Measurements from ENCODE around the gene ALG1.

Gene ALG1

GRCh38 chr16:5031601-5032000, 40.0 kb upstream of the ALG1 start:
- Histone ChIP-seq H3K4me3 (ENCODE audit: insufficient read depth, low read length, poor library complexity, severe bottlenecking) (no peak overlapping the region), H3F3A (ENCODE audit: insufficient read depth) (no peaks in the 10 kb centered on the region), H3K27me3 (ENCODE audit: low read length) (no peaks in the 10 kb centered on the region), H2AFZ (ENCODE audit: low read depth, low read length, severe bottlenecking) (no peak overlapping the region), H4K20me1 (ENCODE audit: low read depth, low read length) (no peaks in the 10 kb centered on the region), H3K4me2 (ENCODE audit: low read depth, low read length, poor library complexity, severe bottlenecking) (no peak overlapping the region), H3K9me2 (replicated peaks; ENCODE audit: insufficient read depth, low read length) (no peaks in the 10 kb centered on the region), H3K9ac (ENCODE audit: low read length) (no peak overlapping the region), H3K9me3 (ENCODE audit: insufficient read depth, low read length) (no peaks in the 10 kb centered on the region), H3K36me3 (ENCODE audit: low read length) (no peaks in the 10 kb centered on the region), H3K79me2 (ENCODE audit: insufficient read depth, low read length) (no peaks in the 10 kb centered on the region), H3K27ac (ENCODE audit: low read depth, low read length) (no peak overlapping the region)
- TF ChIP-seq, protein P1, sequence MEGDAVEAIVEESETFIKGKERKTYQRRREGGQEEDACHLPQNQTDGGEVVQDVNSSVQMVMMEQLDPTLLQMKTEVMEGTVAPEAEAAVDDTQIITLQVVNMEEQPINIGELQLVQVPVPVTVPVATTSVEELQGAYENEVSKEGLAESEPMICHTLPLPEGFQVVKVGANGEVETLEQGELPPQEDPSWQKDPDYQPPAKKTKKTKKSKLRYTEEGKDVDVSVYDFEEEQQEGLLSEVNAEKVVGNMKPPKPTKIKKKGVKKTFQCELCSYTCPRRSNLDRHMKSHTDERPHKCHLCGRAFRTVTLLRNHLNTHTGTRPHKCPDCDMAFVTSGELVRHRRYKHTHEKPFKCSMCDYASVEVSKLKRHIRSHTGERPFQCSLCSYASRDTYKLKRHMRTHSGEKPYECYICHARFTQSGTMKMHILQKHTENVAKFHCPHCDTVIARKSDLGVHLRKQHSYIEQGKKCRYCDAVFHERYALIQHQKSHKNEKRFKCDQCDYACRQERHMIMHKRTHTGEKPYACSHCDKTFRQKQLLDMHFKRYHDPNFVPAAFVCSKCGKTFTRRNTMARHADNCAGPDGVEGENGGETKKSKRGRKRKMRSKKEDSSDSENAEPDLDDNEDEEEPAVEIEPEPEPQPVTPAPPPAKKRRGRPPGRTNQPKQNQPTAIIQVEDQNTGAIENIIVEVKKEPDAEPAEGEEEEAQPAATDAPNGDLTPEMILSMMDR (IDR thresholded peaks at IDR 0.05; ENCODE audit: insufficient read depth, low read length, poor library complexity, severe bottlenecking), result no peak
- TF ChIP-seq EZH2phosphoT487 (conservative IDR thresholded peaks at IDR 0.05; ENCODE audit: low read length), result no peak

GRCh38 chr16:5032748-5033167, 38.9 kb upstream of the ALG1 start:
- TF ChIP-seq EZH2phosphoT487 (conservative IDR thresholded peaks at IDR 0.05; ENCODE audit: low read length), result no peak
- TF ChIP-seq, protein P1 (IDR thresholded peaks at IDR 0.05; ENCODE audit: insufficient read depth, low read length, poor library complexity, severe bottlenecking), result no peak
- H2AFZ ChIP-seq (ENCODE audit: low read depth, low read length, severe bottlenecking), result peak overlapping the region; percentile 98

DNA sequence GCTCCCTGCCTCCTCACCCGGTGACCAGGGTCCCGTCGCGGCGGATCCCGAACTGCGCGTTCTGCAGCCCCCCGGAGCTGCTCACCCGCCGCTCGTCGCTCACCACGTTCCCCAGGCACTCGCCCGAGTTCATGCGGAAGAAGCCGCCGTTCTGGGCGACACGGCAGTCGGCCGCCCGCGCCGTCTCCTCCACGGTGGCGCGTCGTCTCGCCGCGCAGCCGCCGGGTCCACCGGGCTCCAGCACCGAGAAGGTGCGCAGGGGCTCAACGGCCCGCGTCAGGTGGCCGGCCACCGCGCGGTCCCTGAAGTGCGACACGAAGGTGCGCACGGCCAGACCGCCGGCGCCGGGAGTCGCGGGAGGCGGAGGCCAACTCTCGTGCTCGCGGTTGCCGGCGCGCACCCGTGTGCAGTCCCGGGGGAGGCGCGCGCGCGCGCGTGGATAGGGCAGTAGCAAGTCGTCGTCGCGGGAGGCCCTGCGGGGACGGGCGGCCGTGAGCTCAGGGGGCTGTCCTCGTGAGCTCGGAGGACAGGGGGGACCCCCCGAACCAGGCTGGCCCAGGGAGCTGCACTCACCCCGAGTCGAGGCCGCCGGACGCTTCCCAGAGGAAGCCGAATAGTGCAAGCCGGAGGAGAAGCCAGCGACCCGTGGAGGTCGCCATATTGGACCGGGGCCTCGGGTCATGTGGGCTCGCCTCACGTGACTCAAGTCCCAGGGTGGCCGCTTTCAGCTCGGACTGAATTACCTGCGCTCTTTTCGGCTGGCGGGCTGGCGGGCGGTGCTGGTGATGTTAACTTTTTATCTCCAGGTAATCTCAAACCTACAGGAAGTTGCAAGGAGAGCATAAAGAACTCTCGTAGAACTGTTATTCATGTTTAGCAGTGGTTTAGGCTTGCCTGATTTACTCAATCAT, 38.1 kb upstream of the ALG1 start, which contains the start of gene NAGPA:
Gene NAGPA (minus strand): TSS at position 680 of the 911 bp plus-strand sequence. CDS start 21 bp downstream, at position 659.
- Histone ChIP-seq H2AFZ (ENCODE audit: low read depth, low read length, severe bottlenecking) (peak within 1 kb of the TSS; percentile 98), H3F3A (ENCODE audit: insufficient read depth) (no peaks in the 10 kb centered on the region), H3K79me2 (ENCODE audit: insufficient read depth, low read length) (no peaks in the 10 kb centered on the region), H3K36me3 (ENCODE audit: low read length) (no peaks in the 10 kb centered on the region), H3K9me3 (ENCODE audit: insufficient read depth, low read length) (no peaks in the 10 kb centered on the region), H3K27ac (ENCODE audit: low read depth, low read length) (no peak within 1 kb of the TSS), H3K4me2 (ENCODE audit: low read depth, low read length, poor library complexity, severe bottlenecking) (peak within 1 kb of the TSS; percentile 97), H3K9me2 (replicated peaks; ENCODE audit: insufficient read depth, low read length) (no peaks in the 10 kb centered on the region), H4K20me1 (ENCODE audit: low read depth, low read length) (no peaks in the 10 kb centered on the region), H3K27me3 (ENCODE audit: low read length) (no peaks in the 10 kb centered on the region), H3K4me3 (ENCODE audit: insufficient read depth, low read length, poor library complexity, severe bottlenecking) (peak within 1 kb of the TSS; percentile 81), H3K9ac (ENCODE audit: low read length) (peak within 1 kb of the TSS; percentile 68)
- TF ChIP-seq EZH2phosphoT487 (conservative IDR thresholded peaks at IDR 0.05; ENCODE audit: low read length), result no peak
- TF ChIP-seq, protein P1 (IDR thresholded peaks at IDR 0.05; ENCODE audit: insufficient read depth, low read length, poor library complexity, severe bottlenecking), result no peak

More at GRCh38 chr16:5032748-5033167, 38.9 kb upstream of the ALG1 start:
- Histone ChIP-seq H4K20me1 (ENCODE audit: low read depth, low read length) (no peaks in the 10 kb centered on the region), H3K4me2 (ENCODE audit: low read depth, low read length, poor library complexity, severe bottlenecking) (peak overlapping the region; percentile 97), H3K36me3 (ENCODE audit: low read length) (no peaks in the 10 kb centered on the region), H3F3A (ENCODE audit: insufficient read depth) (no peaks in the 10 kb centered on the region), H3K9me3 (ENCODE audit: insufficient read depth, low read length) (no peaks in the 10 kb centered on the region), H3K9me2 (replicated peaks; ENCODE audit: insufficient read depth, low read length) (no peaks in the 10 kb centered on the region), H3K4me3 (ENCODE audit: insufficient read depth, low read length, poor library complexity, severe bottlenecking) (peak overlapping the region; percentile 81), H3K9ac (ENCODE audit: low read length) (peak overlapping the region; percentile 68), H3K79me2 (ENCODE audit: insufficient read depth, low read length) (no peaks in the 10 kb centered on the region), H3K27me3 (ENCODE audit: low read length) (no peaks in the 10 kb centered on the region), H3K27ac (ENCODE audit: low read depth, low read length) (no peak overlapping the region)

Measured in SU-DHL-6 (cell line).